SU-DHL-6 (cell line): ENCODE results near the gene L3HYPDH.
"Not testable (repeated sequence)": the region's sequence is repeated elsewhere in the genome, so short reads cannot be mapped to it uniquely, and the experiment has no call there.

Source experiments
- H2AFZ ChIP-seq: fragments of 200-600 bp; sonication (generic); 2 replicates; pipeline ENCODE4 v1.6.1; 2014; ENCODE audit warnings: low read depth, mild to moderate bottlenecking, moderate library complexity, mixed read lengths, antibody characterized with exemption, low read length; ENCODE audit not compliant: severe bottlenecking
- H3F3A ChIP-seq: fragments of 200-600 bp; shearing (Covaris generic); 2 replicates; pipeline ENCODE4 v1.6.0; 2016; ENCODE audit warnings: antibody characterized with exemption, mild to moderate bottlenecking; ENCODE audit not compliant: insufficient read depth
- H3K27ac ChIP-seq: fragments of 200-600 bp; sonication (generic); 2 replicates; pipeline ENCODE4 v1.5.1; 2016; ENCODE audit warnings: low read depth, mild to moderate bottlenecking, low read length, moderate library complexity, mixed read lengths
- H3K27me3 ChIP-seq: fragments of 200-600 bp; sonication (generic), shearing (Covaris generic); 2 replicates; pipeline ENCODE4 v1.6.0; 2014; ENCODE audit warnings: mild to moderate bottlenecking, low read length
- H3K36me3 ChIP-seq: fragments of 200-600 bp; sonication (generic); 2 replicates; pipeline ENCODE4 v1.6.1; 2014; ENCODE audit warnings: mild to moderate bottlenecking, low read length, mixed read lengths
- H3K4me2 ChIP-seq: fragments of 300-600, 200-600 bp; shearing (Covaris generic), sonication (generic); 2 replicates; pipeline ENCODE4 v1.6.0; 2014; ENCODE audit warnings: low read length, low read depth, mild to moderate bottlenecking; ENCODE audit not compliant: poor library complexity, severe bottlenecking
- H3K4me3 ChIP-seq: fragments of 200-600 bp; sonication (generic); 2 replicates; pipeline ENCODE4 v1.5.1; 2014; ENCODE audit warnings: antibody characterized with exemption, low read length, mild to moderate bottlenecking, mixed read lengths; ENCODE audit not compliant: insufficient read depth, poor library complexity, severe bottlenecking
- H3K79me2 ChIP-seq: fragments of 200-600 bp; sonication (generic); 2 replicates; pipeline ENCODE4 v1.6.1; 2014; ENCODE audit warnings: mild to moderate bottlenecking, low read length, moderate library complexity; ENCODE audit not compliant: insufficient read depth
- H3K9ac ChIP-seq: fragments of 200-600 bp; sonication (generic); 2 replicates; pipeline ENCODE4 v1.7.0; 2014; ENCODE audit warnings: mild to moderate bottlenecking, low read length
- H3K9me2 ChIP-seq: fragments of 200-600 bp; sonication (generic); replicated peaks from 2 replicates; pipeline ENCODE4 v1.6.1; 2014; ENCODE audit warnings: low read length; ENCODE audit not compliant: insufficient read depth
- H3K9me3 ChIP-seq: fragments of 200-600 bp; sonication (generic); 2 replicates; pipeline ENCODE4 v1.6.1; 2014; ENCODE audit warnings: low read length, mixed read lengths; ENCODE audit not compliant: insufficient read depth
- H4K20me1 ChIP-seq: fragments of 200-600 bp; sonication (generic); 2 replicates; pipeline ENCODE4 v1.6.1; 2014; ENCODE audit warnings: low read depth, mild to moderate bottlenecking, antibody characterized with exemption, low read length, moderate library complexity, mixed read lengths
- CTCF ChIP-seq: fragments of 200-600 bp; sonication (generic); IDR thresholded peaks from one replicate; pipeline ENCODE4 v1.5.1; 2017; ENCODE audit warnings: antibody characterized with exemption, mild to moderate bottlenecking, low read length, moderate library complexity; ENCODE audit not compliant: insufficient read depth, poor library complexity, severe bottlenecking
- EZH2phosphoT487 ChIP-seq: fragments of 200-600 bp; sonication (generic), shearing (Covaris generic); conservative IDR thresholded peaks from 2 replicates; pipeline ENCODE4 v1.6.1; 2018; ENCODE audit warnings: mild to moderate bottlenecking, antibody characterized with exemption, low read length, moderate library complexity, mixed read lengths

L3HYPDH gene

GRCh38 chr14:59454139-59454538 is 30.1 kb downstream of the L3HYPDH start:
- H4K20me1 ChIP-seq = no peaks in the 10 kb centered on the region
- H3K27ac ChIP-seq = no peak overlapping the region
- TF ChIP-seq EZH2phosphoT487 = no peak
- TF ChIP-seq CTCF = no peak
- H2AFZ ChIP-seq = no peak overlapping the region
- no peaks in the 10 kb centered on the region for H3K9me3 ChIP-seq
- no peaks in the 10 kb centered on the region for H3K27me3 ChIP-seq
- no peaks in the 10 kb centered on the region for H3K79me2 ChIP-seq
- H3K4me2 ChIP-seq = no peak overlapping the region
- H3F3A ChIP-seq = no peaks in the 10 kb centered on the region; the same call in 1 of the 2 replicates
- no peaks in the 10 kb centered on the region for H3K9me2 ChIP-seq
- H3K4me3 ChIP-seq = no peak overlapping the region
- H3K36me3 ChIP-seq = peaks cover 7% of the 10 kb centered on the region; the same call in 1 of the 2 replicates
- H3K9ac ChIP-seq = no peak overlapping the region

- TF ChIP-seq EZH2phosphoT487 = no peak
- TF ChIP-seq CTCF = no peak
- Histone ChIP-seq H3K9me3 (no peaks in the 10 kb centered on the region), H3K27me3 (no peaks in the 10 kb centered on the region), H3K79me2 (no peaks in the 10 kb centered on the region), H3K4me3 (no peak overlapping the region), H3K27ac (no peak overlapping the region), H3F3A (no peaks in the 10 kb centered on the region; the same call in 1 of the 2 replicates), H3K9ac (no peak overlapping the region), H2AFZ (no peak overlapping the region), H3K36me3 (peaks cover 3% of the 10 kb centered on the region; the same call in 1 of the 2 replicates), H3K4me2 (no peak overlapping the region), H3K9me2 (no peaks in the 10 kb centered on the region), H4K20me1 (no peaks in the 10 kb centered on the region)
Observed at GRCh38 chr14:59451849-59452248, 32.4 kb downstream of the L3HYPDH start.

GRCh38 chr14:59450716-59451115 is 33.5 kb downstream of the L3HYPDH start:
- no peaks in the 10 kb centered on the region for H3K79me2 ChIP-seq
- H3K27ac ChIP-seq = no peak overlapping the region
- H2AFZ ChIP-seq = no peak overlapping the region
- TF ChIP-seq CTCF (no peak), EZH2phosphoT487 (no peak)
- no peaks in the 10 kb centered on the region for H4K20me1 ChIP-seq
- H3K27me3 ChIP-seq = no peaks in the 10 kb centered on the region
- H3K36me3 ChIP-seq = peaks cover 3% of the 10 kb centered on the region; the same call in 1 of the 2 replicates
- H3K9me3 ChIP-seq = no peaks in the 10 kb centered on the region
- H3K9ac ChIP-seq = no peak overlapping the region
- no peaks in the 10 kb centered on the region for H3K9me2 ChIP-seq
- no peak overlapping the region for H3K4me3 ChIP-seq
- H3K4me2 ChIP-seq = no peak overlapping the region
- H3F3A ChIP-seq = no peaks in the 10 kb centered on the region

- H3K9me2 ChIP-seq, H3K4me2 ChIP-seq, H3F3A ChIP-seq: not testable (repeated sequence)
Observed at GRCh38 chr14:59448673-59449072, 35.5 kb downstream of the L3HYPDH start.

More at GRCh38 chr14:59448673-59449072, 35.5 kb downstream of the L3HYPDH start:
- H3K9me3 ChIP-seq, H3K9ac ChIP-seq, H3K79me2 ChIP-seq, H4K20me1 ChIP-seq, H3K27me3 ChIP-seq, H2AFZ ChIP-seq, H3K4me3 ChIP-seq, H3K27ac ChIP-seq, H3K36me3 ChIP-seq: not testable (repeated sequence)
